Measurements from ENCODE around the gene CHMP1A. TPM values are rescaled to one million over a fixed set of nuclear protein-coding genes. Genes with fewer than 3 reads are reported as not detected.

The CHMP1A gene
- polyA plus RNA-seq, 1 donor (not counting 4 experiments of a cell fraction or from before 2014, with no cell fraction given) = 64.1 TPM

DNA sequence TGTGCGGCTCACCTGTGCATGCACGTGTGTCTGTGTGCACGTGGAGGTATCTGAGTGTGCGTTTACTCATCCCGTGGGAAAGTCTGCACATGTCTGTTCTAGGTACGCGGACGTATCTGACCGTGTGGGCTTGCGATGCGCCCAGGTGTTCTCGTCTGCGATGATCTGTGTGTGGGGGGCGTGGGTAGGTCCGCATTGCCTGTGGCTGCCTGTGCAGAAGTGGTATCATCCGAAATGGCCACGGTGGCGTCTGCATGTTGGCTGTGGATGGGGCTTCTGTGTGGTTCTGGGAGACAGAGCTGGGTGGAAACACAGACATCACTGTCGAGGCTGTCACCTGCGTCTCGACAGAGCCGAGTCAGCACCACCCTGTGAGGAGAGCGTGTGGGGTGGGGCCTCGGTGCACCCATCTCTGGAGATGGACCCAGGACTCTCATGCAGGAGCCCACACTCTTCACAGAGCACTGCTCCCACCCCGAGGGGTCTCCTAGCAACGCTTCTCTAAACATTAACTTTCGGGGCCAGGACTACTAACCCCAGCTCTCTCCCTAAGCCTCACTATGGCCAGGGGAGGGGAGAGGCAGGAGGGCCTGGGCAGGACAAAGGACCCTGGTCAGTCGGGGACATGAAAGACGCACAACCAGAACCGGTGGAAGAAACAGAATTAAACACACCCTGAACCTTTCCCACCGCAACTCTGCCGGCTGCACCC is 35.7 kb downstream of the CHMP1A start:
- TF ChIP-seq EZH2 (IDR thresholded peaks at IDR 0.05; ENCODE audit: low read length) = no peak
- TF ChIP-seq, protein P1, sequence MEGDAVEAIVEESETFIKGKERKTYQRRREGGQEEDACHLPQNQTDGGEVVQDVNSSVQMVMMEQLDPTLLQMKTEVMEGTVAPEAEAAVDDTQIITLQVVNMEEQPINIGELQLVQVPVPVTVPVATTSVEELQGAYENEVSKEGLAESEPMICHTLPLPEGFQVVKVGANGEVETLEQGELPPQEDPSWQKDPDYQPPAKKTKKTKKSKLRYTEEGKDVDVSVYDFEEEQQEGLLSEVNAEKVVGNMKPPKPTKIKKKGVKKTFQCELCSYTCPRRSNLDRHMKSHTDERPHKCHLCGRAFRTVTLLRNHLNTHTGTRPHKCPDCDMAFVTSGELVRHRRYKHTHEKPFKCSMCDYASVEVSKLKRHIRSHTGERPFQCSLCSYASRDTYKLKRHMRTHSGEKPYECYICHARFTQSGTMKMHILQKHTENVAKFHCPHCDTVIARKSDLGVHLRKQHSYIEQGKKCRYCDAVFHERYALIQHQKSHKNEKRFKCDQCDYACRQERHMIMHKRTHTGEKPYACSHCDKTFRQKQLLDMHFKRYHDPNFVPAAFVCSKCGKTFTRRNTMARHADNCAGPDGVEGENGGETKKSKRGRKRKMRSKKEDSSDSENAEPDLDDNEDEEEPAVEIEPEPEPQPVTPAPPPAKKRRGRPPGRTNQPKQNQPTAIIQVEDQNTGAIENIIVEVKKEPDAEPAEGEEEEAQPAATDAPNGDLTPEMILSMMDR (optimal IDR thresholded peaks at IDR 0.05 in 1 of 3, IDR thresholded peaks at IDR 0.05 in 1 of 3, conservative IDR thresholded peaks at IDR 0.05 in 1 of 3; ENCODE audit: extremely low read depth in 1 of 3, insufficient read depth in 2 of 3, low read length in 3 of 3) = no peak
- Histone ChIP-seq H3K4me1 (ENCODE audit: control insufficient read depth, extremely low read depth, insufficient read depth, low read length) (peaks cover 7% of the 10 kb centered on the region), H3K79me2 (ENCODE audit: control insufficient read depth, insufficient read depth, low read length) (no peaks in the 10 kb centered on the region), H3K4me2 (ENCODE audit: control insufficient read depth, extremely low read depth, insufficient read depth, low read depth, low read length) (no peak overlapping the region), H3K4me3 (ENCODE audit: control insufficient read depth in 2 of 3, extremely low read depth in 1 of 3, insufficient read depth in 2 of 3, low read depth in 1 of 3, low read length in 3 of 3) (no peak overlapping the region), H3K9ac (ENCODE audit: control insufficient read depth, extremely low read depth, insufficient read depth, low read length) (no peak overlapping the region), H3K27ac (ENCODE audit: control insufficient read depth, insufficient read depth, low read length) (no peak overlapping the region), H3K27me3 (ENCODE audit: control insufficient read depth, extremely low read depth, insufficient read depth, low read length) (peaks cover 47% of the 10 kb centered on the region), H3K36me3 (ENCODE audit: control insufficient read depth in 2 of 2, extremely low read depth in 1 of 2, insufficient read depth in 2 of 2, low read length in 2 of 2) (no peaks in the 10 kb centered on the region), H3K9me3 (ENCODE audit: control insufficient read depth, low read depth, low read length) (no peaks in the 10 kb centered on the region), H4K20me1 (ENCODE audit: control insufficient read depth, extremely low read depth, insufficient read depth, low read length) (no peaks in the 10 kb centered on the region), H3K9me1 (ENCODE audit: control insufficient read depth, extremely low read depth, insufficient read depth, low read length) (no peaks in the 10 kb centered on the region), H2AFZ (ENCODE audit: control insufficient read depth, low read length) (no peak overlapping the region)
- dilution Hi-C loops (cut with MboI; ENCODE audit: extremely low pct_ligation_motif_present, low sequenced_read_pairs) = no loop called here
- no peak for FAIRE-seq
- no peak for DNase-seq (ENCODE audit: low read depth, low spot score)

DNA sequence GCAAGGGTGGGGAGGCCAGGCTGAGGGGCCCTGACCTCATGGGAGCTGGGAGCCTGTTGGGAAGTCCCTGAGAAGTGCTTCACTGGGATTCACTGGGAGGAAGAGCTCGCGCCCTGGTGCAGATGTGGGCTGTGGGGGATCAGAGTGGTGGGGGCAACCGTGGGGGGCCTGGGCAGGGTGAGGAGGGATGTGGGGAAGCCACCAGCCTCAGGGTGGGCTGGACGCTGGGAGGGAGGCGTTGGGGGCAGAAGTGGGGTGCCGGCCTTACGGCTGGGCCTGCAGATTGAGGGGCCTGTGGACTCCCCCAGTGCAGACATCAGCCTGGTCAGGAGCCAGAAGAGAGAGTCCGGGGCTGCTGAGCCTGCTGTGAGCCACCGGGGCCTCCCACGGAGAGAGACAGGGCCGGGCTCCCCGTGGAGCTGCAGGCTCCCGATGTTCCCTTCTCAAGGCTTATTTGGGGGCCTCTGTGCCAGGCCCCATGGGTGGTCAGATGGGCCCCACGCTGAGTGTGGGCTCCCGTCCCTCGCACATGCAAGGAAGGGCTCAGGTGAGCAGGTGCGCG is 36.3 kb downstream of the CHMP1A start:
- no peak for DNase-seq (ENCODE audit: low read depth, low spot score)
- H3K9me1 ChIP-seq (ENCODE audit: control insufficient read depth, extremely low read depth, insufficient read depth, low read length) = no peaks in the 10 kb centered on the region
- no peaks in the 10 kb centered on the region for H3K9me3 ChIP-seq (ENCODE audit: control insufficient read depth, low read depth, low read length)
- no peaks in the 10 kb centered on the region for H4K20me1 ChIP-seq (ENCODE audit: control insufficient read depth, extremely low read depth, insufficient read depth, low read length)
- no peak overlapping the region for H3K4me2 ChIP-seq (ENCODE audit: control insufficient read depth, extremely low read depth, insufficient read depth, low read depth, low read length)
- H2AFZ ChIP-seq (ENCODE audit: control insufficient read depth, low read length) = no peak overlapping the region
- H3K27ac ChIP-seq (ENCODE audit: control insufficient read depth, insufficient read depth, low read length) = no peak overlapping the region
- H3K9ac ChIP-seq (ENCODE audit: control insufficient read depth, extremely low read depth, insufficient read depth, low read length) = no peak overlapping the region
- FAIRE-seq = no peak
- dilution Hi-C loops (cut with MboI; ENCODE audit: extremely low pct_ligation_motif_present, low sequenced_read_pairs) = no loop called here
- peaks cover 10% of the 10 kb centered on the region for H3K4me1 ChIP-seq (ENCODE audit: control insufficient read depth, extremely low read depth, insufficient read depth, low read length)
- no peak for TF ChIP-seq EZH2 (IDR thresholded peaks at IDR 0.05; ENCODE audit: low read length)
- TF ChIP-seq, protein P1 (optimal IDR thresholded peaks at IDR 0.05 in 1 of 3, IDR thresholded peaks at IDR 0.05 in 1 of 3, conservative IDR thresholded peaks at IDR 0.05 in 1 of 3; ENCODE audit: extremely low read depth in 1 of 3, insufficient read depth in 2 of 3, low read length in 3 of 3) = no peak
- peaks cover 47% of the 10 kb centered on the region for H3K27me3 ChIP-seq (ENCODE audit: control insufficient read depth, extremely low read depth, insufficient read depth, low read length)
- no peaks in the 10 kb centered on the region for H3K79me2 ChIP-seq (ENCODE audit: control insufficient read depth, insufficient read depth, low read length)
- H3K4me3 ChIP-seq (ENCODE audit: control insufficient read depth in 2 of 3, extremely low read depth in 1 of 3, insufficient read depth in 2 of 3, low read depth in 1 of 3, low read length in 3 of 3) = no peak overlapping the region
- no peaks in the 10 kb centered on the region for H3K36me3 ChIP-seq (ENCODE audit: control insufficient read depth in 2 of 2, extremely low read depth in 1 of 2, insufficient read depth in 2 of 2, low read length in 2 of 2)
